Body of pancreas (tissue), 4 donors: ENCODE data around the gene NRG3. TPM values are rescaled to one million over a fixed set of nuclear protein-coding genes. Genes with fewer than 3 reads are reported as not detected.

Experiments used
- ATAC-seq: fragments of 150-250 bp; one replicate; pipeline ENCODE4 v1.9.1; 2016
- DNase-seq, 4 donors: peaks; one replicate each; pipeline ENCODE4 v3.0.0-alpha.2; 2019
- H3K27ac ChIP-seq, 4 donors: fragments of 200-600 bp; sonication (generic); 1 replicate in 3 of 4; 2 replicates in 1 of 4; pipeline versions ENCODE4 v1.5.1 to v1.6.1; 2016 to 2019; ENCODE audit warnings: mild to moderate bottlenecking in 1 of 4, mixed read lengths in 1 of 4, moderate library complexity in 1 of 4
- H3K27me3 ChIP-seq, 2 donors: fragments of 200-600 bp; sonication (generic); one replicate each; pipeline ENCODE4 v1.6.0; 2016; ENCODE audit warnings: mild to moderate bottlenecking in 1 of 2
- H3K36me3 ChIP-seq, 2 donors: fragments of 200-600 bp; sonication (generic); replicated peaks in 1 of 2; 2 replicates each; pipeline ENCODE4 v1.5.1; 2016; ENCODE audit warnings: low read depth in 2 of 2; ENCODE audit not compliant: insufficient read depth in 1 of 2
- H3K4me1 ChIP-seq: fragments of 200-600 bp; sonication (generic); one replicate; pipeline ENCODE4 v1.6.0; 2016
- H3K4me3 ChIP-seq, 2 donors: fragments of 200-600 bp; sonication (generic); 1 replicate in 1 of 2; 2 replicates in 1 of 2; pipeline ENCODE4 v1.5.1; 2016 to 2019
- H3K9me3 ChIP-seq, 3 donors: fragments of 200-600 bp; sonication (generic); 1 replicate in 2 of 3; 2 replicates in 1 of 3; pipeline ENCODE4 v1.5.1; 2016
- CTCF ChIP-seq, 7 experiments: fragments of 450-650 bp in 4 of 7; fragments of 200-600 bp in 3 of 7; sonication (generic) in 3 of 7; IDR thresholded peaks; one replicate each; pipeline ENCODE4 v1.5.1; 2016 to 2019; ENCODE audit warnings: antibody characterized with exemption in 7 of 7
- POLR2A ChIP-seq, 3 donors: fragments of 450-650 bp; IDR thresholded peaks; one replicate each; pipeline ENCODE4 v1.6.1; 2016; ENCODE audit warnings: antibody characterized with exemption in 3 of 3, mild to moderate bottlenecking in 2 of 3
- WGBS, 2 donors: methylation state at CpG; one replicate each; pipeline ENCODE4 v1.1.5; 2017; 5-methylcytosine and 5-hydroxymethylcytosine counted together
- intact Hi-C: fragments of 100-400 bp; cut with DNase I; formaldehyde crosslinking; loops from one replicate; pipeline ENCODE4 v1.15.1; 2023
- total RNA-seq, 2 donors: library from RNA; depleted of rRNA; stranded (reverse); fragments of >200 nt; gene quantifications; one replicate each; pipeline ENCODE4 v1.1.0, GENCODE V29; 2016

Gene NRG3
- total RNA-seq, 2 donors from 2014 or later: 0.26 TPM; not detected in 1

GRCh38 chr10:82397854-82398253, 522.9 kb downstream of the NRG3 start:
- Histone ChIP-seq H3K4me3 (no peak overlapping the region), H3K36me3 (no peaks in the 10 kb centered on the region), H3K27ac (no peak overlapping the region), H3K4me1 (peaks cover 25% of the 10 kb centered on the region), H3K27me3 (no peaks in the 10 kb centered on the region), H3K9me3 (no peaks in the 10 kb centered on the region)
- ATAC-seq (no peak), DNase-seq (no peak)
- TF ChIP-seq CTCF (IDR thresholded peaks at IDR 0.05) (no peak), POLR2A (IDR thresholded peaks at IDR 0.05) (no peak)
- intact Hi-C loops: no loop called here
- 17% methylated on average over 1 of the region's 1 CpG for WGBS, 2 donors

- intact Hi-C loops: no loop called here
- Histone ChIP-seq H3K4me3 (no peak overlapping the region), H3K27me3 (no peaks in the 10 kb centered on the region)
Observed at GRCh38 chr10:82399850-82400249, 524.9 kb downstream of the NRG3 start.

GRCh38 chr10:82400841-82401240, 525.8 kb downstream of the NRG3 start:
- intact Hi-C loops: no loop called here
- H3K9me3 ChIP-seq: no peaks in the 10 kb centered on the region
- no peak for ATAC-seq
- TF ChIP-seq POLR2A (IDR thresholded peaks at IDR 0.05) (no peak), CTCF (IDR thresholded peaks at IDR 0.05) (no peak)
- H3K4me1 ChIP-seq: peaks cover 7% of the 10 kb centered on the region
- no peaks in the 10 kb centered on the region for H3K36me3 ChIP-seq
- DNase-seq: no peak
- H3K27ac ChIP-seq: no peak overlapping the region
- WGBS, 2 donors: 81 to 89% methylated on average over 1 of the region's 1 CpG
- no peaks in the 10 kb centered on the region for H3K27me3 ChIP-seq
- H3K4me3 ChIP-seq: no peak overlapping the region

More at GRCh38 chr10:82399850-82400249, 524.9 kb downstream of the NRG3 start:
- H3K36me3 ChIP-seq: no peaks in the 10 kb centered on the region
- H3K27ac ChIP-seq: no peak overlapping the region
- DNase-seq (no peak), ATAC-seq (no peak)
- 38 to 39% methylated on average over 2 of the region's 2 CpGs for WGBS, 2 donors
- no peak for TF ChIP-seq CTCF (IDR thresholded peaks at IDR 0.05)
- no peak for TF ChIP-seq POLR2A (IDR thresholded peaks at IDR 0.05)
- H3K4me1 ChIP-seq: peaks cover 7% of the 10 kb centered on the region
- H3K9me3 ChIP-seq: no peaks in the 10 kb centered on the region

- DNase-seq (no peak), ATAC-seq (no peak)
- Histone ChIP-seq H3K9me3 (no peaks in the 10 kb centered on the region), H3K27me3 (no peaks in the 10 kb centered on the region), H3K4me3 (no peak overlapping the region), H3K36me3 (no peaks in the 10 kb centered on the region), H3K4me1 (peaks cover 1% of the 10 kb centered on the region), H3K27ac (no peak overlapping the region)
- intact Hi-C loops: no loop called here
- TF ChIP-seq POLR2A (IDR thresholded peaks at IDR 0.05) (no peak), CTCF (IDR thresholded peaks at IDR 0.05) (no peak)
- 76% methylated on average over 4 of the region's 4 CpGs for WGBS, 2 donors
Observed at GRCh38 chr10:82402906-82403401, 528.0 kb downstream of the NRG3 start.

- Histone ChIP-seq H3K36me3 (no peaks in the 10 kb centered on the region), H3K4me3 (no peak overlapping the region), H3K27ac (no peak overlapping the region), H3K9me3 (no peaks in the 10 kb centered on the region), H3K4me1 (no peaks in the 10 kb centered on the region), H3K27me3 (no peaks in the 10 kb centered on the region)
- WGBS, 2 donors: 89 to 91% methylated on average over 2 of the region's 2 CpGs
- no peak for TF ChIP-seq POLR2A (IDR thresholded peaks at IDR 0.05)
- intact Hi-C loops: no loop called here
- DNase-seq: no peak
- ATAC-seq: no peak
Observed at GRCh38 chr10:82409671-82410070, 534.7 kb downstream of the NRG3 start.
